ENCODE measurements around the gene CNTNAP2. TPM values are rescaled to one million over a fixed set of nuclear protein-coding genes. Genes with fewer than 3 reads are reported as not detected.

CNTNAP2 gene
- total RNA-seq: under 0.01 TPM in 1 of 2 replicates, not detected in the other

GRCh38 chr7:146116521-146117222 lies at the start of gene CNTNAP2:
TSS of gene CNTNAP2 (plus strand) at chr7:146116801. CDS start at chr7:146116877, 76 bp downstream.

All from cardiac atrium fibroblast (primary cell).